Loucy (cell line): ENCODE measurements around the gene SPC24.

Source experiments
- H2AFZ ChIP-seq: fragments of 200-600 bp; sonication (generic); 2 replicates; pipeline ENCODE4 v1.6.0; 2016; ENCODE audit warnings: antibody characterized with exemption, mild to moderate bottlenecking, low read length, moderate library complexity
- H3F3A ChIP-seq: fragments of 200-600 bp; 2 replicates; pipeline ENCODE4 v1.6.0; 2016; ENCODE audit warnings: antibody characterized with exemption, low read depth, mild to moderate bottlenecking
- H3K27me3 ChIP-seq: fragments of 200-600 bp; sonication (generic); 2 replicates; pipeline ENCODE4 v1.6.1; 2014; ENCODE audit warnings: low read length, mild to moderate bottlenecking; ENCODE audit not compliant: insufficient read depth, poor library complexity, severe bottlenecking
- H3K36me3 ChIP-seq: fragments of 200-600 bp; sonication (generic); 2 replicates; pipeline ENCODE4 v1.6.1; 2016; ENCODE audit warnings: low read length; ENCODE audit not compliant: insufficient read depth
- H3K4me1 ChIP-seq: fragments of 200-600 bp; sonication (generic); 2 replicates; pipeline ENCODE4 v1.5.1; 2014; ENCODE audit warnings: low read length, mild to moderate bottlenecking; ENCODE audit not compliant: insufficient read depth, poor library complexity, severe bottlenecking
- H3K4me2 ChIP-seq: fragments of 200-600 bp; sonication (generic); 2 replicates; pipeline ENCODE4 v1.6.0; 2014; ENCODE audit warnings: antibody characterized with exemption, low read length, low read depth, mild to moderate bottlenecking; ENCODE audit not compliant: poor library complexity, severe bottlenecking
- H3K4me3 ChIP-seq: fragments of 200-600 bp; sonication (generic); 2 replicates; pipeline ENCODE4 v1.5.1; 2014; ENCODE audit warnings: low read length, mild to moderate bottlenecking, mixed read lengths; ENCODE audit not compliant: poor library complexity, severe bottlenecking
- H3K79me2 ChIP-seq: fragments of 200-600 bp; sonication (generic); 2 replicates; pipeline ENCODE4 v1.6.1; 2014; ENCODE audit warnings: low read length; ENCODE audit not compliant: insufficient read depth
- H3K9ac ChIP-seq: fragments of 200-600 bp; sonication (generic); 2 replicates; pipeline ENCODE4 v1.6.0; 2014; ENCODE audit warnings: mild to moderate bottlenecking, low read depth, low read length, moderate library complexity; ENCODE audit not compliant: poor library complexity, severe bottlenecking
- H3K9me2 ChIP-seq: fragments of 200-600 bp; sonication (generic); replicated peaks from 2 replicates; pipeline ENCODE4 v1.6.1; 2016; ENCODE audit warnings: low read depth, low read length, mixed read lengths
- H3K9me3 ChIP-seq: fragments of 200-600 bp; sonication (generic); 2 replicates; pipeline ENCODE4 v1.6.1; 2014; ENCODE audit warnings: mild to moderate bottlenecking, antibody characterized with exemption, low read length, low read depth; ENCODE audit not compliant: insufficient read depth
- H4K20me1 ChIP-seq: fragments of 200-600 bp; sonication (generic); 2 replicates; pipeline ENCODE4 v1.6.0; 2014; ENCODE audit warnings: antibody characterized with exemption, low read length, mild to moderate bottlenecking; ENCODE audit not compliant: insufficient read depth, poor library complexity, severe bottlenecking
- EZH2phosphoT487 ChIP-seq: fragments of 200-600 bp; IDR thresholded peaks from 2 replicates; pipeline ENCODE4 v1.6.1; 2018; ENCODE audit warnings: antibody characterized with exemption, mild to moderate bottlenecking, moderate library complexity, borderline replicate concordance
- TF ChIP-seq, protein P1 (sequence below): fragments of 200-600 bp; sonication (generic); conservative IDR thresholded peaks from 2 replicates; pipeline ENCODE4 v1.5.1; 2014; ENCODE audit warnings: mild to moderate bottlenecking, antibody characterized with exemption, low read length

SPC24 gene

DNA sequence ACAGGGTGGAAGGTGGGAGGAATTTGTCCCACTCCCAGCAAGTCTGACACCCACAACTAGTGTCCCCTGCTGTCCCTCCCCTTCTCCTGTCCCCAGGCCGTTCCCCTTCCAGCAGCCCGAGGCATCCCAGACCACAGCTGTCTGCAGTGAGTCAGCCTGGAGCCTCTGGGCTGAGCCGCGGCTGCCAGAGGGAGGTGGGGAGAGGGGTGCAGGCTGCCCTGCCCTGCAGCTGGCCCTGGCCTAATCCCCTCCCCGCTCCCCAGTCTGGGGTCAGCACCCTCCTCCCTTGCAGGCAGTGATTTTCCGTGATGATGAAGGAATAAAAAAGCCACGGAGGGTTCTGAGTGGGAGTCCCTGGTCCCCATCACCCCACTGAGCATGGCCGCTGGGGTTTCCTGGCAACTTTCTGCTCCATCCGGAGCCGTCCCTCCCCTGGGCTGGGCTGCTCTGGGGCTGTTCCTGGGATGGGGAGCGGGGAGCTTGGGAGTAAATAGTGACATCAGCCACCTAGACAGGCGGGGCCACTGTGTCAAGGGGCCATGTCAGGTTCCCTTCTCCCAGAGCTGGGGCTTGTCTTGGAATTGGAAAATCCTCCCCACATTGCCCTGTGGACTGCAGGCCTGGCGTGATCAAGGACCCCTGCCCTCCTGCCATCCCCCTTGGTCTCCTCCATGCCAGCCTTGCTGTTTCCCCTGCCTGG, 16.8 kb downstream of the SPC24 start:
- Histone ChIP-seq H3K9me3 (no peaks in the 10 kb centered on the region), H3K4me2 (no peak overlapping the region)

DNA sequence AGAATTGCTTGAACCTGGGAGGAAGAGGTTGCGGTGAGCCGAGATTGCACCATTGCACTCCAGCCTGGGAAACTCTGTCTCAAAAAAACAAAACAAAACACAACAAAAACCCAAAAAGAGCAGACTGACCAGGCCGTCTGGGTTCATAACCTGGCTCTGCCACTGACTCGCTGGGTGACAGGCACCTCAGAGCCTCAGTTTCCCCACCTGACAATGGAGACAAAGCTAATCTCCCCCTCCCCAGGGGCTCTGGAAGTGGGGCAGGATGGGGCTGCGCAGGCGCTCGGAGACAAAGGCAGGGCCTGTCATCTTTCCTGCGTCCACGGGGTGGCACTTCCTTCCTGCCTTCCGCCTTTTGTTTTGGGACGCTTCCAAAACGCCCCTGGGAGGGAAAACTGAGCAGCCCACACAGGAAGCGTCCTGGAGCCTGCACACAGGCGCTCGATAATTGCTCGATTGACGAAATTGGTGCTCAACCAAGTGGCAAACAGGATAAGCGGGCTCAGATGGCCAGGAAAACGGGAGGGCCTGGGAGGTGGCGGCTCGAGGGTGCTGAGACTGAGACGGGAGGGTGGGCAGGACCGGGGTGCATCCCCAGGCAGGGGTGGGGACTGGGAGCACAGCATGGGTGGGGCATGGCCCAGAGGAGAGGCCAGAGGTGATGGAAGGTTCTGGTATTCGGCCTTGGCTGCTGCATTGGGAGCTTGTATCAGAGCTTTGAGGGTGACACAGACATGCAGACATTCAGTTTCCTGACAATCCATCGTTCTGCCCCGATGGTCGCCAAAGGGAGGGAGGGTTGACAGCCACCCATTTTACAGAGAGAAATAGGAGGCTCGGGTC, 17.8 kb downstream of the SPC24 start:
- no peaks in the 10 kb centered on the region for H3K9me2 ChIP-seq
- peaks cover 3% of the 10 kb centered on the region for H4K20me1 ChIP-seq
- no peak overlapping the region for H2AFZ ChIP-seq
- no peak overlapping the region for H3K9ac ChIP-seq
- H3K4me2 ChIP-seq = no peak overlapping the region
- H3K79me2 ChIP-seq = no peaks in the 10 kb centered on the region
- H3K4me3 ChIP-seq = no peak overlapping the region
- H3K36me3 ChIP-seq = peaks cover 8% of the 10 kb centered on the region; the same call in 1 of the 2 replicates
- TF ChIP-seq, protein P1, sequence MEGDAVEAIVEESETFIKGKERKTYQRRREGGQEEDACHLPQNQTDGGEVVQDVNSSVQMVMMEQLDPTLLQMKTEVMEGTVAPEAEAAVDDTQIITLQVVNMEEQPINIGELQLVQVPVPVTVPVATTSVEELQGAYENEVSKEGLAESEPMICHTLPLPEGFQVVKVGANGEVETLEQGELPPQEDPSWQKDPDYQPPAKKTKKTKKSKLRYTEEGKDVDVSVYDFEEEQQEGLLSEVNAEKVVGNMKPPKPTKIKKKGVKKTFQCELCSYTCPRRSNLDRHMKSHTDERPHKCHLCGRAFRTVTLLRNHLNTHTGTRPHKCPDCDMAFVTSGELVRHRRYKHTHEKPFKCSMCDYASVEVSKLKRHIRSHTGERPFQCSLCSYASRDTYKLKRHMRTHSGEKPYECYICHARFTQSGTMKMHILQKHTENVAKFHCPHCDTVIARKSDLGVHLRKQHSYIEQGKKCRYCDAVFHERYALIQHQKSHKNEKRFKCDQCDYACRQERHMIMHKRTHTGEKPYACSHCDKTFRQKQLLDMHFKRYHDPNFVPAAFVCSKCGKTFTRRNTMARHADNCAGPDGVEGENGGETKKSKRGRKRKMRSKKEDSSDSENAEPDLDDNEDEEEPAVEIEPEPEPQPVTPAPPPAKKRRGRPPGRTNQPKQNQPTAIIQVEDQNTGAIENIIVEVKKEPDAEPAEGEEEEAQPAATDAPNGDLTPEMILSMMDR = peak; percentile 40; the same call in 1 of the 2 replicates
- no peak for TF ChIP-seq EZH2phosphoT487
- H3K27me3 ChIP-seq = no peaks in the 10 kb centered on the region
- peaks cover 5% of the 10 kb centered on the region; the same call in 1 of the 2 replicates for H3F3A ChIP-seq
- no peaks in the 10 kb centered on the region for H3K9me3 ChIP-seq
- peaks cover 2% of the 10 kb centered on the region for H3K4me1 ChIP-seq

More for the DNA sequence above, 16.8 kb downstream of the SPC24 start:
- no peaks in the 10 kb centered on the region for H3K79me2 ChIP-seq
- H4K20me1 ChIP-seq = no peaks in the 10 kb centered on the region
- TF ChIP-seq, protein P1 = no peak
- no peak for TF ChIP-seq EZH2phosphoT487
- no peaks in the 10 kb centered on the region for H3F3A ChIP-seq
- no peak overlapping the region for H3K4me3 ChIP-seq
- H3K27me3 ChIP-seq = no peaks in the 10 kb centered on the region
- no peak overlapping the region for H3K9ac ChIP-seq
- H3K36me3 ChIP-seq = no peaks in the 10 kb centered on the region
- no peaks in the 10 kb centered on the region for H3K9me2 ChIP-seq
- H3K4me1 ChIP-seq = peaks cover 11% of the 10 kb centered on the region
- no peak overlapping the region for H2AFZ ChIP-seq

DNA sequence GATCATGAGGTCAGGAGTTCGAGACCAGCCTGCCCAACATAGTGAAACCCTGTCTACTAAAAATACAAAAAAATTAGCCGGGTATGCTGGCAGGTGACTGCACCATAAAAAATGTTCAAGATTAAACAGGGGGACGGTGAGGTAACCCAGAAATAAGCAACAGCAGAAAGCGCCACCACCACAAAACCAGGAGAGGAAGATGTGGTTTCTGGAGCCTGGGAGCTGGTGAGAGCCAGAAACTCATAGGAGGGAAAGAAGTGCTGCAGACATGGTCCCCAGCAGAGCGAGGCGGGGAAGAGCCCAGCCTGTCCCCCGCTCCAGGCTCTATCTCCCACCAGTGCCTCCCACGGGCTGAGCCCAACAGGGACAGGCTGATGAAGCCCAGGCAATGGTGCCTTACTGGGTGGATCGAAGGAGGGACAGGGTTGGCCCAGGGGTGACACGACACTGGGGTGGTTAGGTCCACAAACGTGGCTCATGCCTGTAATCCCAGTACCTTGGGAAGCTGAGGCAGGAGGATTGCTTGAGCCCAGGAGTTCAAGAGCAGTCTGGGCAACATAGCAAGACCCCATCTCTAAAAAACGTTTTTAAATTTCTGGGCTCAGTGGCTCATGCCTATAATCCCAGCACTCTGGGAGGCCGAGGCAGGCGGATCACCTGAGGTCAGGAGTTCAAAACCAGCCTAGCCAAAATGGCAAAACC, 19.0 kb downstream of the SPC24 start:
- peaks cover 19% of the 10 kb centered on the region for H3K36me3 ChIP-seq
- H3K9ac ChIP-seq = no peak overlapping the region
- H3K4me2 ChIP-seq = no peak overlapping the region
- no peaks in the 10 kb centered on the region for H3K27me3 ChIP-seq
- H3F3A ChIP-seq = peaks cover 5% of the 10 kb centered on the region; the same call in 1 of the 2 replicates
- no peak overlapping the region for H2AFZ ChIP-seq
- no peaks in the 10 kb centered on the region for H3K4me1 ChIP-seq
- H3K9me2 ChIP-seq = no peaks in the 10 kb centered on the region
- H3K9me3 ChIP-seq = no peaks in the 10 kb centered on the region
- H3K79me2 ChIP-seq = no peaks in the 10 kb centered on the region
- H3K4me3 ChIP-seq = no peak overlapping the region
- peaks cover 4% of the 10 kb centered on the region for H4K20me1 ChIP-seq
- TF ChIP-seq, protein P1 = no peak
- TF ChIP-seq EZH2phosphoT487 = no peak
